ENCODE data around the gene ALK. TPM values are rescaled to one million over a fixed set of nuclear protein-coding genes. Genes with fewer than 3 reads are reported as not detected.

Gene ALK
- total and polyA plus RNA-seq, 7 experiments from 2014 or later, result 0.13 TPM; not detected in 6

DNA sequence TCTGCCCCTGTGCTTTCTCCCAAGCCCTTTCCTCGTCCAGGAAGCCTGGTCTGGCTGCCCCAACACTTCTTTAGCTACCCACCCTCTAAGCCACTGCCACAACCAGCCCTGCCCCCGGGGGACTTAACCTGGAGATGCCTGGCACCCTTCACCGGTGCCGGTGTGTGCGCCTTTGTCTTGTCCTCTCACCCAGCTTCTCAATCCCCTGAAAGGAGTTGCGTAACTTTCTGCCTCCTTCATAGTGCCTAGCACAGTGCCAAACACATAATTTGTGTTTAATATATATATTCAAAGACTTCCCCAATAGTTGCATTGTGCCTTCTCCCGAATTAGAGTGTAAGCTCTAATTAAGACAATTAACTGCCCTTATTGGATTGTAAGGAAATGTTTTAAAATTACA lies 70.6 kb downstream of the ALK start:
- Mint-ChIP-seq H3K27me3 (peaks cover 2 to 62% (median 24%) of the 10 kb centered on the region in 5 donors), H3K27ac (no peak overlapping the region)

GRCh38 chr2:29848566-29849310 lies 72.6 kb downstream of the ALK start:
- Histone ChIP-seq H3K4me1 (ENCODE audit: control insufficient read depth in 2 of 2, insufficient read depth in 2 of 2, low read length in 2 of 2) (no peaks in the 10 kb centered on the region), H3K9me3 (ENCODE audit: control insufficient read depth in 2 of 3, low read length in 3 of 3) (no peaks in the 10 kb centered on the region), H3K27ac (ENCODE audit: low read depth, low read length) (no peak overlapping the region), H3K27me3 (ENCODE audit: control insufficient read depth in 2 of 2, insufficient read depth in 2 of 2, low read length in 2 of 2) (no peaks in the 10 kb centered on the region), H3K4me3 (ENCODE audit: low read length) (no peak overlapping the region), H3K36me3 (ENCODE audit: control insufficient read depth in 2 of 3, insufficient read depth in 3 of 3, low read length in 3 of 3) (no peaks in the 10 kb centered on the region)
- H3K4me1 Mint-ChIP-seq, result no peaks in the 10 kb centered on the region
- H3K36me3 Mint-ChIP-seq, result no peaks in the 10 kb centered on the region
- CTCF ChIA-PET, result no interaction called here
- ATAC-seq (no peak), DNase-seq (no peak)
- POLR2A ChIA-PET, result no interaction called here
- peaks cover 2 to 56% (median 26%) of the 10 kb centered on the region in 5 donors for H3K27me3 Mint-ChIP-seq
- H3K9me3 Mint-ChIP-seq, result peaks cover 0 to 14% (median 7%) of the 10 kb centered on the region in 11 donors
- no peak overlapping the region for H3K27ac Mint-ChIP-seq
- intact Hi-C loops (cut with micrococcal nuclease), result no loop called here
- H3K4me3 Mint-ChIP-seq, result no peak overlapping the region

More for the DNA sequence above, 70.6 kb downstream of the ALK start:
- no peak for DNase-seq
- Mint-ChIP-seq H3K4me1 (no peaks in the 10 kb centered on the region), H3K4me3 (no peak overlapping the region), H3K9me3 (peaks cover 0 to 18% (median 9%) of the 10 kb centered on the region in 11 donors), H3K36me3 (no peaks in the 10 kb centered on the region)
- H3K4me1 ChIP-seq (ENCODE audit: control insufficient read depth in 2 of 2, insufficient read depth in 2 of 2, low read length in 2 of 2), result no peaks in the 10 kb centered on the region
- H3K36me3 ChIP-seq (ENCODE audit: control insufficient read depth in 2 of 3, insufficient read depth in 3 of 3, low read length in 3 of 3), result no peaks in the 10 kb centered on the region
- ChIA-PET POLR2A (no interaction called here), CTCF (interaction anchor here (0.7 kb wide), 1 partner anchor 1458 kb away, joined by 3 read pairs; no protein-coding TSS in a partner anchor)
- H3K27ac ChIP-seq (ENCODE audit: low read depth, low read length), result no peak overlapping the region
- intact Hi-C loops (cut with micrococcal nuclease), result no loop called here
- no peaks in the 10 kb centered on the region for H3K27me3 ChIP-seq (ENCODE audit: control insufficient read depth in 2 of 2, insufficient read depth in 2 of 2, low read length in 2 of 2)
- no peaks in the 10 kb centered on the region for H3K9me3 ChIP-seq (ENCODE audit: control insufficient read depth in 2 of 3, low read length in 3 of 3)
- ATAC-seq, result no peak
- no peak overlapping the region for H3K4me3 ChIP-seq (ENCODE audit: low read length)

- Histone ChIP-seq H3K9me3 (ENCODE audit: control insufficient read depth in 2 of 3, low read length in 3 of 3) (no peaks in the 10 kb centered on the region), H3K4me3 (ENCODE audit: low read length) (no peak overlapping the region), H3K27me3 (ENCODE audit: control insufficient read depth in 2 of 2, insufficient read depth in 2 of 2, low read length in 2 of 2) (no peaks in the 10 kb centered on the region), H3K4me1 (ENCODE audit: control insufficient read depth in 2 of 2, insufficient read depth in 2 of 2, low read length in 2 of 2) (no peaks in the 10 kb centered on the region), H3K36me3 (ENCODE audit: control insufficient read depth in 2 of 3, insufficient read depth in 3 of 3, low read length in 3 of 3) (no peaks in the 10 kb centered on the region), H3K27ac (ENCODE audit: low read depth, low read length) (no peak overlapping the region)
- H3K9me3 Mint-ChIP-seq, result peaks cover 0 to 8% (median 3%) of the 10 kb centered on the region in 11 donors
- ChIA-PET CTCF (no interaction called here), POLR2A (no interaction called here)
- no peaks in the 10 kb centered on the region for H3K36me3 Mint-ChIP-seq
- intact Hi-C loops (cut with micrococcal nuclease), result no loop called here
- H3K4me1 Mint-ChIP-seq, result no peaks in the 10 kb centered on the region
- no peak for DNase-seq
- H3K4me3 Mint-ChIP-seq, result no peak overlapping the region
- ATAC-seq, result no peak
- H3K27ac Mint-ChIP-seq, result no peak overlapping the region
- peaks cover 2 to 58% (median 25%) of the 10 kb centered on the region in 5 donors for H3K27me3 Mint-ChIP-seq
Measured at GRCh38 chr2:29847886-29848285, 73.5 kb downstream of the ALK start.

DNA sequence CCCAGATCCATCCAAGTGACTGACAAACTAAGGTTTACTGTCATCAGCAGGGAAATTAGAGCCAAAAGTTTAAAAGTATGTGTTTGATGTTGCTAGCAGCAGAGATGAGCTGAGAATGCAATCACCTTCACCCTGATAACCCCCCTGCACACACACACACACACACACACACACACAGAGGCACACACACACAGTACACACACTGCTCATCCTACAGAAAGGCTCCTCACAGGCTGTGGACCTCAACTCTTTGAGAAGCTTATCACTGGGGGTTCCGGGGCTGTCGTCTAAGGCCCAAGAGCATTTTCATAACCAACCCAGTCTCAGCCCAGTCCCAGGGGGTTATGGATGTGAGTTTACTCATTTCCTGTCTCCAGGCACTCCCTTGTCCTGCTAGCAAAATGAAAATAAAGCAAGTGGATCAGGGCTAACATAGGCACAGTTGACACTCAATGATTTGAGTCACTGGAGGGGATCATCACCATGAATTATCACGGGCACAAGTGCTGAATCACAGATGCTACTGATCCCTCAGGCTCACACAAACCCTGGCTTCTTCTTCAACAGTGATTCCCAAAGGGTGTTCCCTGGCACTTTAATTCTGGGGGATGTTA lies 76.6 kb downstream of the ALK start:
- no peak overlapping the region for H3K4me3 Mint-ChIP-seq
- intact Hi-C loops (cut with micrococcal nuclease), result loop anchor here in 1 of 2 donors (5.0 kb wide), 1 partner anchor 888 kb away; no protein-coding TSS in a partner anchor
- no peaks in the 10 kb centered on the region for H3K36me3 Mint-ChIP-seq
- Histone ChIP-seq H3K4me3 (ENCODE audit: low read length) (no peak overlapping the region), H3K4me1 (ENCODE audit: control insufficient read depth in 2 of 2, insufficient read depth in 2 of 2, low read length in 2 of 2) (no peaks in the 10 kb centered on the region), H3K27me3 (ENCODE audit: control insufficient read depth in 2 of 2, insufficient read depth in 2 of 2, low read length in 2 of 2) (no peaks in the 10 kb centered on the region), H3K36me3 (ENCODE audit: control insufficient read depth in 2 of 3, insufficient read depth in 3 of 3, low read length in 3 of 3) (no peaks in the 10 kb centered on the region), H3K9me3 (ENCODE audit: control insufficient read depth in 2 of 3, low read length in 3 of 3) (no peaks in the 10 kb centered on the region), H3K27ac (ENCODE audit: low read depth, low read length) (no peak overlapping the region)
- no peaks in the 10 kb centered on the region for H3K4me1 Mint-ChIP-seq
- H3K27me3 Mint-ChIP-seq, result peaks cover 5 to 63% (median 39%) of the 10 kb centered on the region in 5 donors
- POLR2A ChIA-PET, result no interaction called here
- no peak overlapping the region for H3K27ac Mint-ChIP-seq
- DNase-seq, result no peak
- H3K9me3 Mint-ChIP-seq, result peaks cover 0 to 2% (median 0%) of the 10 kb centered on the region in 11 donors
- CTCF ChIA-PET, result no interaction called here
- ATAC-seq, result no peak

- H3K4me1 Mint-ChIP-seq, result no peaks in the 10 kb centered on the region
- Histone ChIP-seq H3K27ac (ENCODE audit: low read depth, low read length) (no peak overlapping the region), H3K27me3 (ENCODE audit: control insufficient read depth in 2 of 2, insufficient read depth in 2 of 2, low read length in 2 of 2) (no peaks in the 10 kb centered on the region), H3K4me1 (ENCODE audit: control insufficient read depth in 2 of 2, insufficient read depth in 2 of 2, low read length in 2 of 2) (no peaks in the 10 kb centered on the region), H3K9me3 (ENCODE audit: control insufficient read depth in 2 of 3, low read length in 3 of 3) (peaks cover 0 to 12% (median 0%) of the 10 kb centered on the region in 3 experiments), H3K36me3 (ENCODE audit: control insufficient read depth in 2 of 3, insufficient read depth in 3 of 3, low read length in 3 of 3) (no peaks in the 10 kb centered on the region), H3K4me3 (ENCODE audit: low read length) (no peak overlapping the region)
- no peak overlapping the region for H3K4me3 Mint-ChIP-seq
- no peaks in the 10 kb centered on the region for H3K36me3 Mint-ChIP-seq
- DNase-seq (peak in 3 of 9 donors; percentile 7 to 10 (median 8)), ATAC-seq (peak; percentile 45)
- intact Hi-C loops (cut with micrococcal nuclease), result loop anchor here in 1 of 2 donors (2.0 to 5.0 kb wide), 2 partner anchors 545 to 884 kb away; no protein-coding TSS in a partner anchor
- ChIA-PET POLR2A (no interaction called here), CTCF (no interaction called here)
- H3K27ac Mint-ChIP-seq, result no peak overlapping the region
- peaks cover 3 to 38% (median 33%) of the 10 kb centered on the region in 5 donors for H3K27me3 Mint-ChIP-seq
- peaks cover 0 to 21% (median 13%) of the 10 kb centered on the region in 11 donors for H3K9me3 Mint-ChIP-seq
Measured at GRCh38 chr2:29841386-29842004, 79.9 kb downstream of the ALK start.

DNA sequence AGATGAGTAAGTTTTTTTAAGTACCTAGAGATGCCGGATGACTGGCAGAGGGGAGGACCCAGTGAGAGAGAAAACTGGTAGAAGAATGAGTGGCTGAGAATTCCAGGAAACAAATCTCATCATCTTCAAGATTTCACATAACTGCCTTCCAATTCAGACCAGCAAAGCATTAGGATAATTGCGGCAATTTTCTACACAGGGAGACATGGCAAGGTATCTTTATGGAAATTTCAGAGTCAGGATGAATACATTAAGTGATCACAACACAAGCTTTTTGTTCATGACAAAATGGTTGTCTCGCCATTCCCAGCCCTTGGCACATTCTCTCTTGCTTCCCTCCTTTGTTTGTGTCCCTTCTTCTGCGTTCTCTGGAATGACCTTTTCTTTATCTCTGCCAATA lies 82.1 kb downstream of the ALK start:
- no peaks in the 10 kb centered on the region for H3K4me1 Mint-ChIP-seq
- peaks cover 0 to 12% (median 0%) of the 10 kb centered on the region in 3 experiments for H3K9me3 ChIP-seq (ENCODE audit: control insufficient read depth in 2 of 3, low read length in 3 of 3)
- DNase-seq (no peak), ATAC-seq (no peak)
- peaks cover 3 to 33% (median 32%) of the 10 kb centered on the region in 5 donors for H3K27me3 Mint-ChIP-seq
- intact Hi-C loops (cut with micrococcal nuclease), result no loop called here
- no peak overlapping the region for H3K27ac Mint-ChIP-seq
- no peaks in the 10 kb centered on the region for H3K27me3 ChIP-seq (ENCODE audit: control insufficient read depth in 2 of 2, insufficient read depth in 2 of 2, low read length in 2 of 2)
- no peak overlapping the region for H3K4me3 Mint-ChIP-seq
- no peak overlapping the region for H3K27ac ChIP-seq (ENCODE audit: low read depth, low read length)
- H3K4me1 ChIP-seq (ENCODE audit: control insufficient read depth in 2 of 2, insufficient read depth in 2 of 2, low read length in 2 of 2), result no peaks in the 10 kb centered on the region
- peaks cover 0 to 42% (median 15%) of the 10 kb centered on the region in 11 donors for H3K9me3 Mint-ChIP-seq
- H3K36me3 ChIP-seq (ENCODE audit: control insufficient read depth in 2 of 3, insufficient read depth in 3 of 3, low read length in 3 of 3), result no peaks in the 10 kb centered on the region
- CTCF ChIA-PET, result no interaction called here
- POLR2A ChIA-PET, result no interaction called here
- H3K36me3 Mint-ChIP-seq, result no peaks in the 10 kb centered on the region
- H3K4me3 ChIP-seq (ENCODE audit: low read length), result no peak overlapping the region

Data from naive thymus-derived CD4-positive, alpha-beta T cell (primary cell).